ENCODE data around the gene GSK3B. TPM values are rescaled to one million over a fixed set of nuclear protein-coding genes. Genes with fewer than 3 reads are reported as not detected.

Gene GSK3B
- total and polyA plus RNA-seq, 2 donors (not counting 3 experiments of a cell fraction or from before 2014, with no cell fraction given): 22.1 to 50.1 TPM

DNA sequence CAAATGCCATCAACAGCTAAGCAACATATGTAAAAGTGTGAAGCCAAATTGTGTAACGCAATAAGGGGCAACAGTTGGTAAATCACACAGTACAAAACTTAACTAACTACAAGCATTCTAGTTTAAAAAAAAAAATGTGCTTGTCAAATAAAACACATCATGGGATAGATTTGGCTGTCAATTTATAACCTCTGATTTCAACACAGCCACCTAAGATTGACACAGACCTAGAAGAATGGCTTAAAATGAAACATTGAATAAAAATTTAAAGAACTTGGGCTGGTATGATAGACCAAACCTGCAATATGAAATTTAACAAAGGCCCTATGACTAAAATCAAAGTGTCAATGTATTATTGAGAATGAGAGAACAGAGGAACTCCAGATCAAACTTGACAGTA is 164.0 kb downstream of the GSK3B start:
- CTCF ChIA-PET: no interaction called here
- DNase-seq (ENCODE audit: low read depth, low spot score) (no peak), FAIRE-seq (no peak)
- H3K36me3 ChIP-seq (ENCODE audit: control insufficient read depth in 2 of 2, extremely low read depth in 1 of 2, insufficient read depth in 2 of 2, low read length in 2 of 2): no peaks in the 10 kb centered on the region
- peaks cover 69% of the 10 kb centered on the region for H3K79me2 ChIP-seq (ENCODE audit: control insufficient read depth, insufficient read depth, low read length)
- no peak overlapping the region for H3K4me2 ChIP-seq (ENCODE audit: insufficient read depth, low read length)
- H3K9ac ChIP-seq (replicated peaks; ENCODE audit: extremely low read depth, insufficient read depth, low read length): no peak overlapping the region
- H3K4me1 ChIP-seq (ENCODE audit: control insufficient read depth, extremely low read depth, insufficient read depth, low read length): no peaks in the 10 kb centered on the region
- no peak overlapping the region for H3K4me3 ChIP-seq (replicated peaks in 1 of 3; ENCODE audit: insufficient read depth in 1 of 3, low read depth in 1 of 3, low read length in 3 of 3)
- no peaks in the 10 kb centered on the region for H3K27me3 ChIP-seq (ENCODE audit: control insufficient read depth in 2 of 2, insufficient read depth in 2 of 2, low read length in 2 of 2)
- no peak overlapping the region for H2AFZ ChIP-seq (ENCODE audit: low read depth, low read length)
- POLR2A ChIA-PET: no interaction called here
- TF ChIP-seq MYC (IDR thresholded peaks at IDR 0.05; ENCODE audit: low read depth, low read length) (no peak), POLR2AphosphoS5 (IDR thresholded peaks at IDR 0.05; ENCODE audit: insufficient read depth, low read depth, low read length) (no peak), EZH2 (IDR thresholded peaks at IDR 0.05; ENCODE audit: borderline replicate concordance, low read depth, low read length, severe bottlenecking) (no peak), GATA2 (IDR thresholded peaks at IDR 0.05; ENCODE audit: insufficient read depth, insufficient read length, low read depth, low read length) (no peak), FOS (IDR thresholded peaks at IDR 0.05; ENCODE audit: borderline replicate concordance, insufficient read depth, low read length) (no peak), POLR2A (IDR thresholded peaks at IDR 0.05; ENCODE audit: low read depth, low read length) (no peak), JUN (IDR thresholded peaks at IDR 0.05; ENCODE audit: borderline replicate concordance, insufficient read depth, insufficient read length, low read depth) (no peak)
- TF ChIP-seq, protein P1, sequence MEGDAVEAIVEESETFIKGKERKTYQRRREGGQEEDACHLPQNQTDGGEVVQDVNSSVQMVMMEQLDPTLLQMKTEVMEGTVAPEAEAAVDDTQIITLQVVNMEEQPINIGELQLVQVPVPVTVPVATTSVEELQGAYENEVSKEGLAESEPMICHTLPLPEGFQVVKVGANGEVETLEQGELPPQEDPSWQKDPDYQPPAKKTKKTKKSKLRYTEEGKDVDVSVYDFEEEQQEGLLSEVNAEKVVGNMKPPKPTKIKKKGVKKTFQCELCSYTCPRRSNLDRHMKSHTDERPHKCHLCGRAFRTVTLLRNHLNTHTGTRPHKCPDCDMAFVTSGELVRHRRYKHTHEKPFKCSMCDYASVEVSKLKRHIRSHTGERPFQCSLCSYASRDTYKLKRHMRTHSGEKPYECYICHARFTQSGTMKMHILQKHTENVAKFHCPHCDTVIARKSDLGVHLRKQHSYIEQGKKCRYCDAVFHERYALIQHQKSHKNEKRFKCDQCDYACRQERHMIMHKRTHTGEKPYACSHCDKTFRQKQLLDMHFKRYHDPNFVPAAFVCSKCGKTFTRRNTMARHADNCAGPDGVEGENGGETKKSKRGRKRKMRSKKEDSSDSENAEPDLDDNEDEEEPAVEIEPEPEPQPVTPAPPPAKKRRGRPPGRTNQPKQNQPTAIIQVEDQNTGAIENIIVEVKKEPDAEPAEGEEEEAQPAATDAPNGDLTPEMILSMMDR (IDR thresholded peaks at IDR 0.05; ENCODE audit: extremely low read depth in 1 of 2, insufficient read depth in 1 of 2, low read depth in 1 of 2, low read length in 2 of 2): no peak
- TF ChIP-seq, protein P2, sequence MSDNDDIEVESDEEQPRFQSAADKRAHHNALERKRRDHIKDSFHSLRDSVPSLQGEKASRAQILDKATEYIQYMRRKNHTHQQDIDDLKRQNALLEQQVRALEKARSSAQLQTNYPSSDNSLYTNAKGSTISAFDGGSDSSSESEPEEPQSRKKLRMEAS (IDR thresholded peaks at IDR 0.05; ENCODE audit: insufficient read depth, insufficient read length): no peak
- no peaks in the 10 kb centered on the region for H3K9me1 ChIP-seq (replicated peaks; ENCODE audit: control insufficient read depth, extremely low read depth, insufficient read depth, low read length)
- H4K20me1 ChIP-seq (replicated peaks; ENCODE audit: control insufficient read depth, extremely low read depth, insufficient read depth, low read length): peaks cover 6% of the 10 kb centered on the region
- dilution Hi-C loops (cut with MboI; ENCODE audit: extremely low pct_ligation_motif_present, low sequenced_read_pairs): no loop called here
- intact Hi-C loops (cut with micrococcal nuclease): no loop called here
- no peak overlapping the region for H3K27ac ChIP-seq (ENCODE audit: insufficient read depth, low read depth, low read length)
- H3K9me3 ChIP-seq (replicated peaks; ENCODE audit: control insufficient read depth, insufficient read depth, low read length): no peaks in the 10 kb centered on the region
- no TSS peak for BruUV-seq (replicated peaks)
